ENCODE measurements around the gene RASA4B.
"Not testable (repeated sequence)": the region's sequence is repeated elsewhere in the genome, so short reads cannot be mapped to it uniquely, and the experiment has no call there.

Gene RASA4B

DNA sequence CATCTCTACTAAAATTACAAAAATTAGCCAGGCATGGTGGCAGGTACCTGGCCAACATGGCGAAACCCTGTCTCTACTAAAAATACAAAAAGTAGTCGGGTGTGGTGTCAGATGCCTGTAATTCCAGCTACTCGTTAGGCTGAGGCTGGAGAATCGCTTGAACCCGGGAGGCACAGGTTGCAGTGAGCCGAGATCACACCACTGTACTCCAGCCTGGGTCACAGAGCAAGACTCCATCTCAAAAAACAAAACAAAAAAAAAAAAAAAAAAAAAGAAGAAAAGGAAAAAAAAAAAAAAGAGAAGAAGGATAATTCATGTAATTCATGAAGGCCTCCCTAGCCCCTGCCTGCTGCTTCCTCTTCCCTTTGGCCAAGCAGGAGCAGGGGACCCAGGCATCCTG, 23.0 kb upstream of the RASA4B start:
- H2AK5ac ChIP-seq (ENCODE audit: low read depth, low read length); H2BK15ac ChIP-seq (ENCODE audit: low read length); H2AFZ ChIP-seq (ENCODE audit: low read length); H3K9ac ChIP-seq (ENCODE audit: low read depth, low read length, poor library complexity); H3K36me3 ChIP-seq (replicated peaks in 1 of 2; ENCODE audit: control insufficient read depth in 2 of 2, insufficient read depth in 2 of 2, low read length in 2 of 2); H4K91ac ChIP-seq (ENCODE audit: low read depth, low read length, poor library complexity); H2BK5ac ChIP-seq (ENCODE audit: low read length); H3K14ac ChIP-seq (ENCODE audit: low read length); H3K18ac ChIP-seq (ENCODE audit: low read length); H3K4ac ChIP-seq (ENCODE audit: low read length); H3K27me3 ChIP-seq (ENCODE audit: control insufficient read depth in 3 of 3, insufficient read depth in 3 of 3, low read depth in 1 of 3, low read length in 3 of 3); DNase-seq (ENCODE audit: low spot score); H3K4me1 ChIP-seq (ENCODE audit: control insufficient read depth in 2 of 2, insufficient read depth in 1 of 2, low read depth in 1 of 2, low read length in 2 of 2); H3K79me1 ChIP-seq (ENCODE audit: low read depth, low read length); H2BK12ac ChIP-seq (ENCODE audit: low read length); H3K23ac ChIP-seq (ENCODE audit: low read depth, low read length, poor library complexity); H3K9me3 ChIP-seq (replicated peaks in 1 of 2; ENCODE audit: control insufficient read depth in 2 of 2, insufficient read depth in 1 of 2, low read depth in 1 of 2, low read length in 2 of 2); H3K4me3 ChIP-seq (ENCODE audit: low read length in 2 of 2); H2BK120ac ChIP-seq (ENCODE audit: low read depth, low read length); H3K27ac ChIP-seq (replicated peaks; ENCODE audit: low read length); H3K4me2 ChIP-seq (ENCODE audit: insufficient read depth, low read length, poor library complexity, severe bottlenecking); H4K8ac ChIP-seq (ENCODE audit: low read depth, low read length): not testable (repeated sequence)
- no CpG with 5 or more reads among the region's 6 CpGs for WGBS, 2 donors (ENCODE audit: extremely low coverage in 2 of 2, insufficient read length in 2 of 2, insufficient replicate concordance in 1 of 2)

DNA sequence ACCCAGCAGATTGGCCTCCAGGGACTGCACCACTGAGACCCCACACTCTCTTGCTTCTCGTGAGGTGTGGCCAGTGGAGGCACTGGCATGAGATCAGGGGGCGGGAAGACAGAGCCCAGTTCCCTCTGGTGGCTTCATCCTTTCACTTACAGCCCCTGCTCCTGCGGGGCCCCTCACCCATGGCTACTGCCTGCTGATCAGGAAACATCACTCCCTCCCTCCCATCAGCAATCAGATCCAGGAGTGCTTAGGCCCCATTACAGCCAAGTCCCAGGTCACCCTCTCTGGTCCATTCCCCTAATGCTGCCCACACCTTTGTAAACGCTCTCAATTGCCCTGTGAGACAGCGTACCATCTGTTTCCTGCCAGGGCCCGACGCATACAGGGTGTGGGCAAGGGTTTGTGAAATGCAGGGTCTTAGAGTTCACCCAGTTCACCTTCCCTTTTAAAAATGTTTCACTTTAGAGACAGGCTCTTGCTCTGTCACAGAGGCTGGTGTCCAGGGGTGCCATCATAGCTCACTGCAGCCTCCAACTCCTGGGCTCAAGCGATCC, 17.6 kb upstream of the RASA4B start:
- not testable (repeated sequence) for H3K9me3 ChIP-seq (replicated peaks in 1 of 2; ENCODE audit: control insufficient read depth in 2 of 2, insufficient read depth in 1 of 2, low read depth in 1 of 2, low read length in 2 of 2); H3K79me1 ChIP-seq (ENCODE audit: low read depth, low read length); H3K18ac ChIP-seq (ENCODE audit: low read length); H2AK5ac ChIP-seq (ENCODE audit: low read depth, low read length); H2BK15ac ChIP-seq (ENCODE audit: low read length); H3K4me1 ChIP-seq (ENCODE audit: control insufficient read depth in 2 of 2, insufficient read depth in 1 of 2, low read depth in 1 of 2, low read length in 2 of 2); H3K9ac ChIP-seq (ENCODE audit: low read depth, low read length, poor library complexity); H2AFZ ChIP-seq (ENCODE audit: low read length); H3K4ac ChIP-seq (ENCODE audit: low read length); H3K4me3 ChIP-seq (ENCODE audit: low read length in 2 of 2); H2BK120ac ChIP-seq (ENCODE audit: low read depth, low read length); H3K27ac ChIP-seq (replicated peaks; ENCODE audit: low read length); DNase-seq (ENCODE audit: low spot score); H3K14ac ChIP-seq (ENCODE audit: low read length); H3K23ac ChIP-seq (ENCODE audit: low read depth, low read length, poor library complexity); H4K91ac ChIP-seq (ENCODE audit: low read depth, low read length, poor library complexity); H3K36me3 ChIP-seq (replicated peaks in 1 of 2; ENCODE audit: control insufficient read depth in 2 of 2, insufficient read depth in 2 of 2, low read length in 2 of 2); H2BK5ac ChIP-seq (ENCODE audit: low read length); H3K4me2 ChIP-seq (ENCODE audit: insufficient read depth, low read length, poor library complexity, severe bottlenecking); H3K27me3 ChIP-seq (ENCODE audit: control insufficient read depth in 3 of 3, insufficient read depth in 3 of 3, low read depth in 1 of 3, low read length in 3 of 3); H4K8ac ChIP-seq (ENCODE audit: low read depth, low read length); H2BK12ac ChIP-seq (ENCODE audit: low read length)
- WGBS, 2 donors (ENCODE audit: extremely low coverage in 2 of 2, insufficient read length in 2 of 2, insufficient replicate concordance in 1 of 2), result no CpG with 5 or more reads among the region's 8 CpGs

DNA sequence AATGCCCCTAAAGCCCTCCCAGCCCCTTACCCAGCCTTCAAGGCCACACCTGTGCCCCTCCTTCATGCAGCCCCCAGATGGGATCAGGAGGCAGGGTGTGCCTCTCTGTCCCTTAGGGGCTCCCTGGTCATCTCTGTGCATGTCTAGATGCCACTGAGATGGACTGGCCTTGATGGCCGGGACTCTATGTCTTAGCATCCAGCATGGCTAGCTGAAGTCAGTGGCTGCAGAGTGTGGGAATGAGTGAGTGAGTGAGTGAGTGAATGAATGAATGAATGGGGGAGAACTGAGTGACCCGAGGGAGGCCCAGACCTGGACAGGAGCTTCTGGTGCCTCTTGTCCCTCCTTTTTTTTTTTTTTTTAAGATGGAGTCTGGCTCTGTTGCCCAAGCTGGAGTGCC, 14.6 kb upstream of the RASA4B start:
- H2AK5ac ChIP-seq (ENCODE audit: low read depth, low read length), result not testable (repeated sequence)
- no CpG with 5 or more reads among the region's 2 CpGs for WGBS, 2 donors (ENCODE audit: extremely low coverage in 2 of 2, insufficient read length in 2 of 2, insufficient replicate concordance in 1 of 2)

GRCh38 chr7:102531583-102531982, 14.0 kb upstream of the RASA4B start:
- H3K4me3 ChIP-seq (ENCODE audit: low read length in 2 of 2); H2AFZ ChIP-seq (ENCODE audit: low read length); H3K9ac ChIP-seq (ENCODE audit: low read depth, low read length, poor library complexity); H2AK5ac ChIP-seq (ENCODE audit: low read depth, low read length); DNase-seq (ENCODE audit: low spot score); H3K27me3 ChIP-seq (ENCODE audit: control insufficient read depth in 3 of 3, insufficient read depth in 3 of 3, low read depth in 1 of 3, low read length in 3 of 3); H3K18ac ChIP-seq (ENCODE audit: low read length); H2BK5ac ChIP-seq (ENCODE audit: low read length); H3K14ac ChIP-seq (ENCODE audit: low read length); H4K91ac ChIP-seq (ENCODE audit: low read depth, low read length, poor library complexity); H2BK12ac ChIP-seq (ENCODE audit: low read length); H3K4me1 ChIP-seq (ENCODE audit: control insufficient read depth in 2 of 2, insufficient read depth in 1 of 2, low read depth in 1 of 2, low read length in 2 of 2); H4K8ac ChIP-seq (ENCODE audit: low read depth, low read length); H3K79me1 ChIP-seq (ENCODE audit: low read depth, low read length); H3K36me3 ChIP-seq (replicated peaks in 1 of 2; ENCODE audit: control insufficient read depth in 2 of 2, insufficient read depth in 2 of 2, low read length in 2 of 2); H2BK120ac ChIP-seq (ENCODE audit: low read depth, low read length); H3K27ac ChIP-seq (replicated peaks; ENCODE audit: low read length); H3K4ac ChIP-seq (ENCODE audit: low read length); H3K4me2 ChIP-seq (ENCODE audit: insufficient read depth, low read length, poor library complexity, severe bottlenecking); H2BK15ac ChIP-seq (ENCODE audit: low read length); H3K23ac ChIP-seq (ENCODE audit: low read depth, low read length, poor library complexity); H3K9me3 ChIP-seq (replicated peaks in 1 of 2; ENCODE audit: control insufficient read depth in 2 of 2, insufficient read depth in 1 of 2, low read depth in 1 of 2, low read length in 2 of 2): not testable (repeated sequence)
- no CpG with 5 or more reads among the region's 7 CpGs for WGBS, 2 donors (ENCODE audit: extremely low coverage in 2 of 2, insufficient read length in 2 of 2, insufficient replicate concordance in 1 of 2)

More for the DNA sequence above, 14.6 kb upstream of the RASA4B start:
- H3K9me3 ChIP-seq (replicated peaks in 1 of 2; ENCODE audit: control insufficient read depth in 2 of 2, insufficient read depth in 1 of 2, low read depth in 1 of 2, low read length in 2 of 2); H3K4me1 ChIP-seq (ENCODE audit: control insufficient read depth in 2 of 2, insufficient read depth in 1 of 2, low read depth in 1 of 2, low read length in 2 of 2); H2BK12ac ChIP-seq (ENCODE audit: low read length); H2BK5ac ChIP-seq (ENCODE audit: low read length); H3K4me2 ChIP-seq (ENCODE audit: insufficient read depth, low read length, poor library complexity, severe bottlenecking); H4K91ac ChIP-seq (ENCODE audit: low read depth, low read length, poor library complexity); H3K9ac ChIP-seq (ENCODE audit: low read depth, low read length, poor library complexity); H2AFZ ChIP-seq (ENCODE audit: low read length); H3K14ac ChIP-seq (ENCODE audit: low read length); H4K8ac ChIP-seq (ENCODE audit: low read depth, low read length); H3K36me3 ChIP-seq (replicated peaks in 1 of 2; ENCODE audit: control insufficient read depth in 2 of 2, insufficient read depth in 2 of 2, low read length in 2 of 2); H3K4ac ChIP-seq (ENCODE audit: low read length); H3K79me1 ChIP-seq (ENCODE audit: low read depth, low read length); H3K23ac ChIP-seq (ENCODE audit: low read depth, low read length, poor library complexity); H3K27me3 ChIP-seq (ENCODE audit: control insufficient read depth in 3 of 3, insufficient read depth in 3 of 3, low read depth in 1 of 3, low read length in 3 of 3); H3K4me3 ChIP-seq (ENCODE audit: low read length in 2 of 2); DNase-seq (ENCODE audit: low spot score); H2BK120ac ChIP-seq (ENCODE audit: low read depth, low read length); H2BK15ac ChIP-seq (ENCODE audit: low read length); H3K27ac ChIP-seq (replicated peaks; ENCODE audit: low read length); H3K18ac ChIP-seq (ENCODE audit: low read length): not testable (repeated sequence)
